Natural killer cell treated with Interleukin-12 subunit alpha and Interleukin-12 subunit beta and Interleukin-15 and Interleukin-18, amount 100 ng/mL, for 72 hours (primary cell): ENCODE results near the gene MUC7. TPM values are rescaled to one million over a fixed set of nuclear protein-coding genes. Genes with fewer than 3 reads are reported as not detected.

Experiments
- ATAC-seq, 2 donors: fragments of 150-1000 bp; cut with Tn5 transposase in 1 of 2; sonication (Bioruptor Pico), chemical (Tn5 transposase) in 1 of 2; 2 replicates each; pipeline ENCODE4 v1.10.0; 2021
- DNase-seq: peaks from one replicate; pipeline ENCODE4 v3.0.0; 2022; ENCODE audit warnings: low spot score
- H3K27ac Mint-ChIP-seq, 2 donors: 1 replicate in 1 of 2; 2 replicates in 1 of 2; pipeline ENCODE4 v1.8.0; 2022; ENCODE audit warnings: mixed read lengths in 2 of 2, mild to moderate bottlenecking in 1 of 2, moderate library complexity in 1 of 2
- H3K27me3 Mint-ChIP-seq, 2 donors: 1 replicate in 1 of 2; 2 replicates in 1 of 2; pipeline ENCODE4 v1.8.0; 2022; ENCODE audit warnings: mixed read lengths in 2 of 2
- H3K36me3 Mint-ChIP-seq: one replicate; pipeline ENCODE4 v1.8.0; 2022; ENCODE audit warnings: mixed read lengths
- H3K4me1 Mint-ChIP-seq, 2 donors: 1 replicate in 1 of 2; 2 replicates in 1 of 2; pipeline ENCODE4 v1.8.0; 2022; ENCODE audit warnings: low read depth in 2 of 2, mixed read lengths in 2 of 2, mild to moderate bottlenecking in 1 of 2
- H3K4me3 Mint-ChIP-seq: one replicate; pipeline ENCODE4 v1.8.0; 2022; ENCODE audit warnings: mixed read lengths
- H3K9me3 Mint-ChIP-seq: 2 replicates; pipeline ENCODE4 v1.8.0; 2022; ENCODE audit warnings: mixed read lengths
- total RNA-seq, 2 donors: library from RNA; stranded (reverse); gene quantifications; one replicate each; pipeline ENCODE4 v1.2.3, GENCODE V29; 2022

Gene MUC7
- total RNA-seq, 2 donors from 2014 or later: not detected

DNA sequence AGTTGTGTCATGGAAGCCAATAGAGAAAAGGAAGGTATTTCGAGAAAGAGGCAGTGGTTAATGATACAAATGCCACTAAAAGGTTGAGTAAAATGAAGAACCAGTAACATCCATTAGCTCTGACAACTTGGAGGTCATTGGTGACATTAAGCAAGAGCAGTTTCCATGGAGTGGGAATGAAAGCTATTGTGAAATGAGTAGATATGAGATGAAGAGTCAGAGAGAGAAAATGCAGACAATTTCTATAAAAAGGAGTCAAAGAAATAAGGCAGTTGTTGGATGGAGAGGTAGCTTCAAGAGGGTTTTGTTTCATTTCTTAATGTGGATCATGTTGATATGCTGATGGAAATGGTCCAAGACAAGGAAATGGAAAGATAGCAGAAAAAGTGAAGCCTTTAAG lies 36.8 kb downstream of the MUC7 start:
- DNase-seq: no peak
- Mint-ChIP-seq H3K36me3 (no peaks in the 10 kb centered on the region), H3K27me3 (peaks cover 7 to 9% of the 10 kb centered on the region in 2 donors), H3K27ac (no peak overlapping the region), H3K4me3 (no peak overlapping the region), H3K9me3 (no peaks in the 10 kb centered on the region), H3K4me1 (no peaks in the 10 kb centered on the region)
- no peak for ATAC-seq

DNA sequence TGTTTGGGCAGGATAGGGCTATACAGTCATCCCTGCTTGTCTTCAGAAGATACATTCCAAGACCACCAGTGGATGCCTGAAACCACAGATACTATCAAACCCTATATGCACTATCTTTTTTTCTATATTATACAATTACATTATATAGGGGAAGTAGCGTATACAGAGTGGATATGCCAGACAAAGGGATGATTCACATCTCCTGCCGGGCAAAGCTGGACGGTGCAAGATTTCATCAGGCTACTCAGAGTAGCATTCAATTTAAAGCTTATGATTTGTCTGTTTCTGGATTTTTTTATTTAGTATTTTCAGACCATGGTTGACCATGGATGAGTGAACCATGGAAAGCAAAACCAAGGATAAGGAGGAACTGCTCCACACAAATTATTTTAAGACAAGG lies 39.4 kb downstream of the MUC7 start:
- ATAC-seq (no peak), DNase-seq (no peak)
- Mint-ChIP-seq H3K36me3 (no peaks in the 10 kb centered on the region), H3K4me1 (no peaks in the 10 kb centered on the region), H3K27me3 (peaks cover 9% of the 10 kb centered on the region in 2 donors), H3K4me3 (no peak overlapping the region), H3K27ac (no peak overlapping the region), H3K9me3 (no peaks in the 10 kb centered on the region)

DNA sequence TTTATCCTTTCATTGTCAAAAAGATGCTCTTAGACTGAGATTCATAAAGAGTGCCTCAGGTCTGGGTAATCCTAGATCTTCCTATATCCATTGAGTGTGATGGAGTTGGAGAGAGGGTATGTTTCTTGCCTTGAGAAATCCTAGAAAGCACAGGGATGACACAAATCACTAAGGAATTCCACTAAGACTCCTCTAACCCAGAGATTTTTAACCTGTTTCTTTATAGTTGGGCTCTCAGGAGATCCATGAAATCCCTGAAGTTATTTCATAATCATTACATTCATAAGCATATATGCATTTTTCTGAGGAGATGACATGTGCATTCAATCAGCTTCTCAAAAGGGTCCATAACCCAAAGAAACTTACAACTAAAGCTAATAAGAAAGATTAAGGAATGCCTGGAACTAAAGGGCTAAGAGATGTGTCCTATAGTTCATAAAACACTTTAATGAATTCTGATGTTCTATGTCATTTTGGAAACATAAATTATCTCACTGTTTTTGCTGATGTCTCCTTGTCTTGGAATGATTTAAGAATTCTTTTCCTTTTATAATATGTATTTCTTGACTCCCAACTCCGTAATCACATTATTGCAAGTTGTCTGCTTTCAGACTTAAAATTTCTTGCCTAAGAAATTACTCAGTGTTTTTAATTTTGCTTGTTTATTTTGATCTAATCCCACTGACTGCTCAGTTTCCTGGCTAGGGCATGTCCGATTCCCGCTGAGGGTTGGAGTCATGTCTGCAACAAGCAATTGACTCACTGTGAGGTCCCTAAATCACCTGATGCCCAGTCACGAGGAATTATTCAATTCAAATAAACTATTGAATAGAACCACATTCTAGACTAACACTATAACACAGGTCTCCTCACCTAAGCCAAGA lies 43.6 kb downstream of the MUC7 start:
- Mint-ChIP-seq H3K27ac (no peak overlapping the region), H3K4me1 (no peaks in the 10 kb centered on the region), H3K4me3 (no peak overlapping the region), H3K27me3 (peaks cover 12 to 23% of the 10 kb centered on the region in 2 donors), H3K9me3 (no peaks in the 10 kb centered on the region), H3K36me3 (no peaks in the 10 kb centered on the region)
- DNase-seq: no peak
- ATAC-seq: no peak

DNA sequence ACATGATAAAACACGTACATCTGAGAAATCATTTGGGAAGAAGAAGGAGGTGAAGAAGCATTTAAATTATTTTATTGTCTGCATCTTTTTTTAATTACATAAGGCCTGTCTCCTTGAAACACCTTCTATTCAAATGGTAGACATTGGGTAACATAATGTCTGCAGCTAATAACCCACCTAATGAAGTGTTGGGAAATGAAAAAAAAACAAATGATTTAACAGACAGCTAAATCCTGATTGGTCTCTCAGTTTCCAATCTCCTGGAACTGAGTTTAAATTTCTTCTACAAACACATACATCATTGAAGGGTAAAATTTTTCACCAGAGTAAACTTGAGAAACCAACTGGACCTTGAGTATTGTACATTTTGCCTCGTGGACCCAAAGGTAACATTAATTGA lies 46.3 kb downstream of the MUC7 start, which contains the start of gene AMTN:
TSS of gene AMTN (plus strand) at position 301 of the 400 bp plus-strand sequence. CDS start 209 bp downstream, outside the sequence.
- Mint-ChIP-seq H3K4me1 (no peaks in the 10 kb centered on the region), H3K27ac (no peak within 1 kb of the TSS), H3K4me3 (no peak within 1 kb of the TSS), H3K27me3 (peaks cover 12 to 21% of the 10 kb centered on the region in 2 donors), H3K9me3 (no peaks in the 10 kb centered on the region), H3K36me3 (no peaks in the 10 kb centered on the region)
- DNase-seq: no peak
- no peak for ATAC-seq

DNA sequence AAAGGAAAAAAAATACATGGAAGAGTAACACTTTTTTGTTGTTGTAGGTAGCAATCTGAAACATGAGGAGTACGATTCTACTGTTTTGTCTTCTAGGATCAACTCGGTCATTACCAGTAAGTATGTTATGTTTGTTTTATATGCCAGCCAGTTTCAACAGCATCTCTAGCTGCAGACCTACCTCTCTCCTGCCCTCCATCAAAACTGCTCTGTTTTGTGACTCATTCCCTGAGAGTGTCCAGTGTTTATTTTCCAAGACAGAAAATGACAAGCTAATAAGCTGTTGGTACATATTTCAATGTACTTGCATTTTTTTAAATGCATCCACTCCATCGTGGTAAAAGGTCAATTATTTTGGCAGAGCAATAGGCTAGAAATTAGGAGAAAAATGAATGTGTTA lies 46.7 kb downstream of the MUC7 start:
- Mint-ChIP-seq H3K36me3 (no peaks in the 10 kb centered on the region), H3K9me3 (no peaks in the 10 kb centered on the region), H3K4me1 (no peaks in the 10 kb centered on the region), H3K4me3 (no peak overlapping the region), H3K27ac (no peak overlapping the region), H3K27me3 (peaks cover 9 to 17% of the 10 kb centered on the region in 2 donors)
- ATAC-seq (no peak), DNase-seq (no peak)

DNA sequence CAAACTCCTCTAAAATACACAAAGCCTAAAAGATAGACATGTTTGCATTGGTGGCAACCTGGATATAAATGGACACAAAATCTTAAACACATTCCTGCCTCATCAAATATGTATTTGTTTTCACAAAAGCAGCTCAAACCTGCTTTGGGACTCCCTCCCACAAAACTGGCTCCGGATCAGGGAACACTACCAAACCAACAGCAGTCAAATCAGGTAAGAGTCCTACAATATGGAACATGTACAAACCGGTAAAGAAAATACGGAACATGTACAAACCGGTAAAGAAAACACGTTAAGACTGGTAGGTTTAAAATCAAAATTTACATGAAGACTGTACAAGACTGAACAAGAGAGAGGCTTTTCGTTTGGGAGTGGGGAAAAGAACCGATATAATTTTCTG lies 50.6 kb downstream of the MUC7 start:
- Mint-ChIP-seq H3K27me3 (peaks cover 8 to 11% of the 10 kb centered on the region in 2 donors), H3K27ac (no peak overlapping the region), H3K4me3 (no peak overlapping the region), H3K9me3 (no peaks in the 10 kb centered on the region), H3K36me3 (no peaks in the 10 kb centered on the region), H3K4me1 (no peaks in the 10 kb centered on the region)
- DNase-seq (no peak), ATAC-seq (no peak)

DNA sequence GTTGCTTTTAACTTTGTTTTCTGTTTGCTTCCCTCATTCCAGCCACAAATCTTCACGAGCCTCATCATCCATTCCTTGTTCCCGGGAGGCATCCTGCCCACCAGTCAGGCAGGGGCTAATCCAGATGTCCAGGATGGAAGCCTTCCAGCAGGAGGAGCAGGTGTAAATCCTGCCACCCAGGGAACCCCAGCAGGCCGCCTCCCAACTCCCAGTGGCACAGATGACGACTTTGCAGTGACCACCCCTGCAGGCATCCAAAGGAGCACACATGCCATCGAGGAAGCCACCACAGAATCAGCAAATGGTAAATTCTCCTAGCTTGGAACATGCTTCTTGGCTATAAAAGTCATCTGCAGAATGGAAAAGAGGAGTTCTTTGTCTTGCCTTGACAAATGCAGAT lies 59.0 kb downstream of the MUC7 start:
- Mint-ChIP-seq H3K36me3 (no peaks in the 10 kb centered on the region), H3K4me3 (no peak overlapping the region), H3K4me1 (no peaks in the 10 kb centered on the region), H3K27ac (no peak overlapping the region), H3K27me3 (peaks cover 0 to 5% of the 10 kb centered on the region in 2 donors), H3K9me3 (no peaks in the 10 kb centered on the region)
- DNase-seq (no peak), ATAC-seq (no peak)

DNA sequence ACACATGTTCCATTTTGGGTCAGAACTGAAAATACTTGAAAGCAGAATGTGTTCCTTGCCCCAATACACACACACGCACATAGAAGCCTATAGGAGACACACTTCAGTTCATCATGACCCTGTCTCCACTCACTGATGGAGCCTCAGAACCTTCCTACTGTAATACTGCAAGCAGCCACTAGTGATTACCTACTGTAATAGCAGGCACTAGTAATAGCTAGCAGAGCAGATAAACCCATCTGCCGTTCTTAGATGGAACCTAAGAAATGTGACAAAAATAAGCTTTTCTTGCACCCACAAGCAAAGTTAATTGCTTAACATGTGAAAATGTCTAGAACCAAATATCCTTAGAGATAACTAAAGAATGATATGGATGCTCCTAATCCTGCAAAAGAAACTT lies 60.0 kb downstream of the MUC7 start:
- H3K27ac Mint-ChIP-seq: no peak overlapping the region
- H3K4me3 Mint-ChIP-seq: no peak overlapping the region
- no peaks in the 10 kb centered on the region for H3K4me1 Mint-ChIP-seq
- no peak for DNase-seq
- H3K27me3 Mint-ChIP-seq: peaks cover 0 to 2% of the 10 kb centered on the region in 2 donors
- H3K9me3 Mint-ChIP-seq: no peaks in the 10 kb centered on the region
- H3K36me3 Mint-ChIP-seq: no peaks in the 10 kb centered on the region
- ATAC-seq: no peak

Other genes with a start within 250 kb of the MUC7 start
- gene FDCSP, start 246.1 kb upstream of the MUC7 start, total RNA-seq: not detected
- not detected for gene CSN3, start 229.6 kb upstream of the MUC7 start, total RNA-seq
- not detected for gene CABS1, start 137.2 kb upstream of the MUC7 start, total RNA-seq
- not detected for gene SMR3A, start 111.4 kb upstream of the MUC7 start, total RNA-seq
- not detected for gene SMR3B, start 89.1 kb upstream of the MUC7 start, total RNA-seq
- not detected for gene OPRPN, start 74.3 kb upstream of the MUC7 start, total RNA-seq
- gene AMTN, start 46.4 kb downstream of the MUC7 start, total RNA-seq: not detected
- gene AMBN, start 120.1 kb downstream of the MUC7 start, total RNA-seq: not detected
- not detected for gene ENAM, start 156.5 kb downstream of the MUC7 start, total RNA-seq
- 10 to 100 TPM in 1 of 2 donors, not detected in 1; 39.7 TPM for gene JCHAIN, start 194.3 kb downstream of the MUC7 start, total RNA-seq
- 10 to 100 TPM; 33.8 to 49.8 TPM for gene UTP3, start 216.3 kb downstream of the MUC7 start, total RNA-seq
- 10 to 100 TPM; 17.7 to 26.3 TPM for gene RUFY3, start 249.8 kb downstream of the MUC7 start, total RNA-seq